OCI-LY7 (cell line): ENCODE data around the gene INO80E.

Experiments used
- CTCF ChIP-seq: fragments of 200-600 bp; sonication (generic); conservative IDR thresholded peaks from 2 replicates; pipeline ENCODE4 v1.5.1; 2014; ENCODE audit warnings: mild to moderate bottlenecking, antibody characterized with exemption, low read length, moderate library complexity, mixed read lengths
- EZH2phosphoT487 ChIP-seq: fragments of 200-600 bp; sonication (generic); IDR thresholded peaks from 2 replicates; pipeline ENCODE4 v1.6.1; 2018; ENCODE audit warnings: low read depth, borderline replicate concordance, mild to moderate bottlenecking, mixed run types, antibody characterized with exemption, low read length, moderate library complexity, mixed read lengths

DNA sequence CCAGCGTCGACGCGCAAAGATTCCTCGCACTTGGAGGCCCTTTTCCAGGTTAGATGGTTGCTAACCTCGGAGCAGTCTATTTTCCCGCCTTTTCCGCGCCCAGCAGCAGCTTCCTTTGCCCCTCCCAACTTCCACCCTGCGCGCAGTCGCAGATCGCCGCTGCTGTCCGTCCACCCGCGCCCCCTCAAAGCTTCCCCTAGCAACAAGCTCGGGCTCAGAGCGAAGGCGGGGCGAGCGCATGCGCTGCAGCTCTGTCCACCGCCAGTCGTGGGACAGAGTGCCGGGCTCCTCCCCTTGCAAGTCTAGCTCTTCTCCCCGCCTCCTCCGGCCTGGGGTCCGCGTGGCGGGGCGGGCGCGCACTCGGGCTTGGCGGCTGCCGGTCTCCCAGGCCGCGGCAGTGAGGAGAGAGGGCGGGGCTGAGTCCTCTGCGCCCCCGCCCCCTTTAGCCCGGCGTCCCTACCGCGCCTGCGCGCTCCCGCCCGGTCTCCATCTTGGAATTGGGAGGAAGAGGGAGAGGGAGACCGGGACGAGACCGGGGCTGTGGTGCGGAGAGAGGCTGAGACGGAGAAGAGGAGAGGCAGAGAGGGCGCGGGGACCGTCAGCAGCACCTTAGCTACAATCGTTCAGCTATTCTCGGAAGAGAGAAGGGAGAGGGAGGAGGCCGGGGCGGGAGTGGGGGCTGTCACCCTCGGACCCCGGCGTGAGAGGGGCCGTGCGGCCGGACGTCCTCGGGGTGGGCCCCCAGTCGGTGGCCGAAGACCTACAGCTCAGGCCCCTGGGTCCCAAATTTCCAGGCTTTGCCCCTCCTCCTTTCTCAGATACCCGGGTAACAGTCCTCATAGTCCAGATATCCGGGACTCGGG lies 22.4 kb upstream of the INO80E start, which contains the start of gene TAOK2:
- TF ChIP-seq CTCF (no peak), EZH2phosphoT487 (no peak)
